Coronary artery (tissue), 2 donors: ENCODE measurements around the gene PAK4.
A peak's percentile ranks its signal among the peaks of the same experiment; 100 is the strongest.

Experiments used
- DNase-seq: peaks from one replicate; pipeline ENCODE4 v3.0.0-alpha.2; 2017; ENCODE audit warnings: low spot score
- H3K27ac ChIP-seq, 2 donors: fragments of 200-600 bp; sonication (generic); one replicate each; pipeline ENCODE4 v1.5.1; 2016 to 2019
- H3K4me3 ChIP-seq: fragments of 200-600 bp; sonication (generic); 2 replicates; pipeline ENCODE4 v1.5.1; 2016; ENCODE audit warnings: mild to moderate bottlenecking, moderate library complexity
- CTCF ChIP-seq: fragments of 200-600 bp; sonication (generic); IDR thresholded peaks from one replicate; pipeline ENCODE4 v1.5.1; 2019; ENCODE audit warnings: antibody characterized with exemption

PAK4 gene

DNA sequence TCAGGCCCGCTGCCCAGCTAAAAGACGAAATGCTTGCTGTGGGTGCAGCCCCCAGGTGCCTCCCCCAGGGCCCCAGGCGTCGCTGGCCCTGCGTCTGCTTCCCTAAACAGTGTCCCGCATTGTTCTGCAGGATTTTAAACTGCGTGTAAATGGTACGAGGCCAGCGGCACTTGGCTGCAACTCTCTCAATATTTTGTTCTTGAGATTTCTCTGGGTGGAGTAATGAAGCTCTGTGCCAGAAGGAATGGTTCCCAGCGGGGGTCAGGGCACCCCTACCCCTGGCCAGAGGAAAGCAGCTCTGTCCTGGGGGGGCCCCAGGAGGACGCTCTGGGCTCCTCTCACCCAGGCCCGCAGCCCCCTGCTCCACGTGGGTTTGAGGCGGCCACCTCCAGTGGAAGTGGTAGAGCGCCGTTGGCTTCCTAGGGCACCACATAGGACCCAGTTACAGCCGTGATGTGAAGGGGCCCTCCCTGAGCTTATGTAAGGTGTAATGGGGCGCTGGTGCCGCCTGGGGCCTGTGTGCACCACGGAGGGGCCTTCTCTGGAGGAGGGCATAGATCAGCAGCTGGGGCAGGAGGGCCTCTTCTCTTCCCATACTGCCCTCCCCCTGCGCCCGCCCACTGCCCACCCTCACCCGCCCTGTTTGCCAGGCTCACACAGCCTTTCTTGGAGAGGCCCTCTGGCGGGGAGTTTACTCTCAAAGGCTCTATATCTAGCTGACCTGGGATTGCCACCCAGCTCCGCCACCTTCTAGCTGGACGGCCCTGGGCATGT is 19.8 kb downstream of the PAK4 start:
- Histone ChIP-seq H3K4me3 (peak overlapping the region; percentile 50), H3K27ac (peak overlapping the region in 1 of 2 donors; percentile 73)
- DNase-seq = no peak
- no peak for TF ChIP-seq CTCF

- TF ChIP-seq CTCF = no peak
- DNase-seq = no peak
- H3K4me3 ChIP-seq = no peak overlapping the region
- H3K27ac ChIP-seq = peak overlapping the region in 1 of 2 donors; percentile 73
These were observed 20.5 kb downstream of the PAK4 start for GRCh38 chr19:39146091-39146490.

- Histone ChIP-seq H3K27ac (no peak overlapping the region), H3K4me3 (no peak overlapping the region)
- no peak for DNase-seq
- no peak for TF ChIP-seq CTCF
These were observed 21.3 kb downstream of the PAK4 start for GRCh38 chr19:39146686-39147450.

DNA sequence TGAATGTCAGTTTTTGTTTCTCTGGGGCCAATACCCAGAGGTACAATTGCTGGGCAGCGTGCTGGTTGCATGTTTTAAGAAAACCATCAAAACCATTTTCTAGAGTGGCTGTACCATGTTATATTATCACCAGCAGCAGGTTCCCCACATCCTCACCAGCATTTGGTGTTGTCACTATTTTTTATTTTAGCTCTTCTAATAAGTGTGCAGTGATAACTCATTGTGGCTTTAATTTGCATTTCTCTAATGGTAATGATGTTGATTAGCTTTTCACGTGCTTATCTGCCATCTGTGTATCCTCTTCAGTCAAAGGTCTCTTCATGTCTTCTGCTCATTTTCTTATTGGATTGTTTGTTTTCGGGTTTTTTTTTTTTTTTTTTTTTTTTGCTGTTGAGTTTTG is 21.9 kb downstream of the PAK4 start:
- Histone ChIP-seq H3K4me3 (no peak overlapping the region), H3K27ac (no peak overlapping the region)
- TF ChIP-seq CTCF = no peak
- no peak for DNase-seq

DNA sequence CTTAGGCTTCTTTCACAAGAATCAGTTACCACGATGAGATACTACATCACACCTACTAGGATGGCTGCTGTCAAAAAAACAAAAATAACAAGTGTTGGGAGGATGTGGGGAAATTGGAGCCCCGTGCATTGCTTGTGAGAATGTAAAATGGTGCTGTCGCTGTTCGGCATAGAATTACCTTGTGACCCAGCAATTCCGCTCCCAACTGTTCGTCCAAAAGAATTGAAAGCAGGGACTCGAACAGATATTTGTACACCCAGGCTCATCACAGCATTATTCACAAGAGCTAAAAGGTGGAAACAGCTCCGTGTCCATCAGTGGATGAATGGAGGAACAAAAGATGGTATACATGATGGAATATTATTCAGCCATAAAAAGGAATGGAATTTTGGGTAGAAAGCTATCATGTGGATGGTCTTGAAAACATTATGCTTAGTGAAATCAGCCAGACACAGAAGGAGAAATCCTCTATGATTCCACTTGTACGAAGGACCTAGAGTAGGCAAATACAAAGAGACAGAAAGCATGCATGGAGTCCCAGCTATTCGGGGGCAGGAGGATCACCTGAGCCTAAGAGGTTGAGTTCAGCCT is 23.4 kb downstream of the PAK4 start:
- no peak for DNase-seq
- Histone ChIP-seq H3K4me3 (no peak overlapping the region), H3K27ac (no peak overlapping the region)
- TF ChIP-seq CTCF = no peak

GRCh38 chr19:39150235-39150634 is 24.6 kb downstream of the PAK4 start:
- H3K27ac ChIP-seq = no peak overlapping the region
- H3K4me3 ChIP-seq = no peak overlapping the region

More at GRCh38 chr19:39150235-39150634, 24.6 kb downstream of the PAK4 start:
- no peak for DNase-seq
- no peak for TF ChIP-seq CTCF
